ENCODE results near the gene RAB27B. TPM values are rescaled to one million over a fixed set of nuclear protein-coding genes. Genes with fewer than 3 reads are reported as not detected.

The RAB27B gene
- total RNA-seq, 1 experiment from 2014 or later = 0.87 TPM

GRCh38 chr18:54780285-54780861 is 47.9 kb upstream of the RAB27B start:
- Mint-ChIP-seq H3K27ac (no peak overlapping the region), H3K36me3 (no peaks in the 10 kb centered on the region), H3K4me3 (no peak overlapping the region), H3K4me1 (peaks cover 3% of the 10 kb centered on the region), H3K9me3 (peaks cover 14% of the 10 kb centered on the region), H3K27me3 (ENCODE audit: low read depth) (no peaks in the 10 kb centered on the region)
- POLR2A ChIA-PET = no interaction called here
- no peak for TF ChIP-seq USF2 (CRISPR knock-in tag; IDR thresholded peaks at IDR 0.05)
- TF ChIP-seq NR2C2 (CRISPR knock-in tag; IDR thresholded peaks at IDR 0.05) = no peak
- TF ChIP-seq ZNF396 (CRISPR knock-in tag; IDR thresholded peaks at IDR 0.05; ENCODE audit: borderline replicate concordance) = no peak
- TF ChIP-seq, protein P1, sequence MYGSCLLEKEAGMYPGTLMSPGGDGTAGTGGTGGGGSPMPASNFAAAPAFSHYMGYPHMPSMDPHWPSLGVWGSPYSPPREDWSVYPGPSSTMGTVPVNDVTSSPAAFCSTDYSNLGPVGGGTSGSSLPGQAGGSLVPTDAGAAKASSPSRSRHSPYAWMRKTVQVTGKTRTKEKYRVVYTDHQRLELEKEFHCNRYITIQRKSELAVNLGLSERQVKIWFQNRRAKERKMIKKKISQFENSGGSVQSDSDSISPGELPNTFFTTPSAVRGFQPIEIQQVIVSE (CRISPR knock-in tag; IDR thresholded peaks at IDR 0.05; ENCODE audit: borderline replicate concordance) = no peak
- no peak for TF ChIP-seq ATF1 (CRISPR knock-in tag; IDR thresholded peaks at IDR 0.05)
- no peak for TF ChIP-seq EMX1 (CRISPR knock-in tag; IDR thresholded peaks at IDR 0.05)
- TF ChIP-seq JUN (CRISPR knock-in tag; IDR thresholded peaks at IDR 0.05) = no peak
- TF ChIP-seq IRF1 (CRISPR knock-in tag; IDR thresholded peaks at IDR 0.05) = no peak
- TF ChIP-seq ZNF232 (CRISPR knock-in tag; IDR thresholded peaks at IDR 0.05) = no peak
- TF ChIP-seq ZNF219 (CRISPR knock-in tag; IDR thresholded peaks at IDR 0.05; ENCODE audit: borderline replicate concordance) = no peak
- TF ChIP-seq TP53 (CRISPR knock-in tag; IDR thresholded peaks at IDR 0.05) = no peak
- TF ChIP-seq ETV6 (CRISPR knock-in tag; IDR thresholded peaks at IDR 0.05) = no peak
- TF ChIP-seq USF1 (CRISPR knock-in tag; IDR thresholded peaks at IDR 0.05) = no peak
- no peak for TF ChIP-seq ZNF263 (CRISPR knock-in tag; IDR thresholded peaks at IDR 0.05; ENCODE audit: low read depth)
- TF ChIP-seq SOX15 (CRISPR knock-in tag; IDR thresholded peaks at IDR 0.05) = no peak
- CTCF ChIA-PET = no interaction called here
- ATAC-seq = no peak
- DNase-seq (ENCODE audit: low spot score) = no peak

DNA sequence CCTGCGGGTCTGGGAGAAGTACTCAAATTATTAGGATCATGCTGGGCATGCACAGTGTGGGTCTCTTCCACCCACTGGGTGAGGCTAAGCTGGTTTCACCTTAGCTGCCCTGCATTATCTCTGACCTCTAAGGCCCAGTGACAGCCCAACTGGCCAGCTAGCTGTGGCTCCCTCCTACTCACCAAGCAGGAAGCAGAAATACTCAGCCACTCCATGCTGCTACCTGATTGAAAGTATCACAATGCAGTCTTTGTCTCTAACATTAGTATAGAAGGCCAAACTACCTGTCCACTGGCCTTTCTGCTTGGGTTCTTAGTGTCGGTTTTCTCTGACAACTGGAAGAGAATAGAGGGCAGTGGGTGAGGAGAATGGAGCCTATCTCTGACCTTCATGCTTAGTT is 47.3 kb upstream of the RAB27B start:
- no peak for DNase-seq (ENCODE audit: low spot score)
- Mint-ChIP-seq H3K4me1 (peaks cover 3% of the 10 kb centered on the region), H3K4me3 (no peak overlapping the region), H3K27ac (no peak overlapping the region), H3K36me3 (no peaks in the 10 kb centered on the region), H3K9me3 (peaks cover 14% of the 10 kb centered on the region), H3K27me3 (ENCODE audit: low read depth) (no peaks in the 10 kb centered on the region)
- CTCF ChIA-PET = no interaction called here
- no peak for ATAC-seq
- POLR2A ChIA-PET = no interaction called here
- no peak for TF ChIP-seq ZNF396 (CRISPR knock-in tag; IDR thresholded peaks at IDR 0.05; ENCODE audit: borderline replicate concordance)
- TF ChIP-seq ZNF121 (CRISPR knock-in tag; IDR thresholded peaks at IDR 0.05) = no peak
- TF ChIP-seq FOXP1 (CRISPR knock-in tag; IDR thresholded peaks at IDR 0.05; ENCODE audit: borderline replicate concordance) = no peak
- TF ChIP-seq, protein P2, sequence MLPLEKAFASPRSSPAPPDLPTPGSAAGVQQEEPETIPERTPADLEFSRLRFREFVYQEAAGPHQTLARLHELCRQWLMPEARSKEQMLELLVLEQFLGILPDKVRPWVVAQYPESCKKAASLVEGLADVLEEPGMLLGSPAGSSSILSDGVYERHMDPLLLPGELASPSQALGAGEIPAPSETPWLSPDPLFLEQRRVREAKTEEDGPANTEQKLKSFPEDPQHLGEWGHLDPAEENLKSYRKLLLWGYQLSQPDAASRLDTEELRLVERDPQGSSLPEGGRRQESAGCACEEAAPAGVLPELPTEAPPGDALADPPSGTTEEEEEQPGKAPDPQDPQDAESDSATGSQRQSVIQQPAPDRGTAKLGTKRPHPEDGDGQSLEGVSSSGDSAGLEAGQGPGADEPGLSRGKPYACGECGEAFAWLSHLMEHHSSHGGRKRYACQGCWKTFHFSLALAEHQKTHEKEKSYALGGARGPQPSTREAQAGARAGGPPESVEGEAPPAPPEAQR (CRISPR knock-in tag; IDR thresholded peaks at IDR 0.05) = no peak
- TF ChIP-seq SMAD3 (CRISPR knock-in tag; IDR thresholded peaks at IDR 0.05; ENCODE audit: borderline replicate concordance) = no peak
- TF ChIP-seq ARID4B (CRISPR knock-in tag; IDR thresholded peaks at IDR 0.05; ENCODE audit: borderline replicate concordance) = no peak
- no peak for TF ChIP-seq MYBL2 (CRISPR knock-in tag; IDR thresholded peaks at IDR 0.05)
- TF ChIP-seq, protein P3, sequence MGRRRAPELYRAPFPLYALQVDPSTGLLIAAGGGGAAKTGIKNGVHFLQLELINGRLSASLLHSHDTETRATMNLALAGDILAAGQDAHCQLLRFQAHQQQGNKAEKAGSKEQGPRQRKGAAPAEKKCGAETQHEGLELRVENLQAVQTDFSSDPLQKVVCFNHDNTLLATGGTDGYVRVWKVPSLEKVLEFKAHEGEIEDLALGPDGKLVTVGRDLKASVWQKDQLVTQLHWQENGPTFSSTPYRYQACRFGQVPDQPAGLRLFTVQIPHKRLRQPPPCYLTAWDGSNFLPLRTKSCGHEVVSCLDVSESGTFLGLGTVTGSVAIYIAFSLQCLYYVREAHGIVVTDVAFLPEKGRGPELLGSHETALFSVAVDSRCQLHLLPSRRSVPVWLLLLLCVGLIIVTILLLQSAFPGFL (CRISPR knock-in tag; IDR thresholded peaks at IDR 0.05; ENCODE audit: borderline replicate concordance) = no peak
- TF ChIP-seq, protein P4, sequence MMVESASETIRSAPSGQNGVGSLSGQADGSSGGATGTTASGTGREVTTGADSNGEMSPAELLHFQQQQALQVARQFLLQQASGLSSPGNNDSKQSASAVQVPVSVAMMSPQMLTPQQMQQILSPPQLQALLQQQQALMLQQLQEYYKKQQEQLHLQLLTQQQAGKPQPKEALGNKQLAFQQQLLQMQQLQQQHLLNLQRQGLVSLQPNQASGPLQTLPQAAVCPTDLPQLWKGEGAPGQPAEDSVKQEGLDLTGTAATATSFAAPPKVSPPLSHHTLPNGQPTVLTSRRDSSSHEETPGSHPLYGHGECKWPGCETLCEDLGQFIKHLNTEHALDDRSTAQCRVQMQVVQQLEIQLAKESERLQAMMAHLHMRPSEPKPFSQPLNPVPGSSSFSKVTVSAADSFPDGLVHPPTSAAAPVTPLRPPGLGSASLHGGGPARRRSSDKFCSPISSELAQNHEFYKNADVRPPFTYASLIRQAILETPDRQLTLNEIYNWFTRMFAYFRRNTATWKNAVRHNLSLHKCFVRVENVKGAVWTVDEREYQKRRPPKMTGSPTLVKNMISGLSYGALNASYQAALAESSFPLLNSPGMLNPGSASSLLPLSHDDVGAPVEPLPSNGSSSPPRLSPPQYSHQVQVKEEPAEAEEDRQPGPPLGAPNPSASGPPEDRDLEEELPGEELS (CRISPR knock-in tag; IDR thresholded peaks at IDR 0.05) = no peak
- no peak for TF ChIP-seq GRHL2 (CRISPR knock-in tag; IDR thresholded peaks at IDR 0.05; ENCODE audit: insufficient replicate concordance, severe bottlenecking)

Measured in WTC11 (cell line).